Thyroid gland (tissue), 4 donors: ENCODE data around the gene C1QTNF9B. TPM values are rescaled to one million over a fixed set of nuclear protein-coding genes. Genes with fewer than 3 reads are reported as not detected.
"Not testable (repeated sequence)": the region's sequence is repeated elsewhere in the genome, so short reads cannot be mapped to it uniquely, and the experiment has no call there.

Source experiments
- DNase-seq, 2 donors: peaks; one replicate each; pipeline ENCODE4 v3.0.0-alpha.2; 2019
- H3K27ac ChIP-seq, 3 donors: fragments of 200-600 bp; sonication (generic); 1 replicate in 2 of 3; 2 replicates in 1 of 3; pipeline ENCODE4 v1.5.1; 2016 to 2019; ENCODE audit warnings: mild to moderate bottlenecking in 1 of 3, moderate library complexity in 1 of 3
- H3K27me3 ChIP-seq: fragments of 200-600 bp; sonication (generic); one replicate; pipeline ENCODE4 v1.5.1; 2019
- H3K36me3 ChIP-seq, 2 donors: fragments of 200-600 bp; sonication (generic); one replicate each; pipeline ENCODE4 v1.5.1; 2016 to 2019
- H3K4me1 ChIP-seq, 2 donors: fragments of 200-600 bp; sonication (generic); one replicate each; pipeline ENCODE4 v1.5.1; 2017 to 2019
- H3K4me3 ChIP-seq, 3 donors: fragments of 200-600 bp; sonication (generic); replicated peaks in 1 of 3; 1 replicate in 2 of 3; 2 replicates in 1 of 3; pipeline ENCODE4 v1.5.1; 2016; ENCODE audit warnings: mild to moderate bottlenecking in 1 of 3
- H3K9me3 ChIP-seq: fragments of 200-600 bp; sonication (generic); one replicate; pipeline ENCODE4 v1.5.1; 2017
- POLR2A ChIP-seq, 2 donors: fragments of 450-650 bp; IDR thresholded peaks; one replicate each; pipeline ENCODE4 v1.6.1; 2017; ENCODE audit warnings: antibody characterized with exemption in 2 of 2, mild to moderate bottlenecking in 2 of 2, moderate library complexity in 1 of 2
- WGBS, 2 donors: methylation state at CpG; one replicate each; pipeline ENCODE4 v1.1.5; 2017; 5-methylcytosine and 5-hydroxymethylcytosine counted together
- intact Hi-C: fragments of 100-400 bp; cut with DNase I; formaldehyde crosslinking; loops from one replicate; pipeline ENCODE4 v1.15.1; 2023
- total RNA-seq, 4 donors: library from RNA; depleted of rRNA; stranded (reverse); fragments of >200 nt; gene quantifications; one replicate each; pipeline ENCODE4 v1.2.3, GENCODE V29; 2016
- TF ChIP-seq, protein P1 (sequence below), 6 experiments: fragments of 200-600 bp in 3 of 6; fragments of 450-650 bp in 3 of 6; sonication (generic) in 3 of 6; IDR thresholded peaks; one replicate each; pipeline ENCODE4 v1.5.1; 2016 to 2019; ENCODE audit warnings: antibody characterized with exemption in 6 of 6, mild to moderate bottlenecking in 2 of 6, inconsistent platforms in 1 of 6, moderate library complexity in 1 of 6

The C1QTNF9B gene
- not detected for total RNA-seq

DNA sequence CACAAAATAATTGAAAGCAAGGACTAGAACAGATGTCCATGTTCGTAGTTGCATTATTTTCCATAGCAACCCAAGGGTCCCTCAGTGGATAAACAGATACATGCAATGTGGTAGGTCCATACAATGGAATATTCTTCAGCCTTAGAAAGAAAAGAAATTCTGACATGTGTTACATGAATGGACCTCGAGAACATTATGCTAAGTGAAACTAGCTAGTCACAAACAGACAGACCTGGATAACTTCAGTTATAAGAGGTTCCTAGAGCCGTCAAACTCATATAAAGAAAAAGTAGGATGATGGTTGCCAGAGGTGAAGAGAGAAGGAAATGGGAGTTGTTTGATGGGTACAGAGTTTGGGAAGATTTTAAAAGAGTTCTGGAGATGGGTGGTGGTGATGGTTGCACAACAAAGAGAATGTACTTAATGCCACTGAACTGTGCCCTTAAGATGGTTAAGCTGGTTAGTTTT is at the start of gene C1QTNF9B:
TSS of gene C1QTNF9B (minus strand) at position 51 of the 468 bp plus-strand sequence.
- H3K36me3 ChIP-seq, H3K4me1 ChIP-seq, intact Hi-C loops, H3K27ac ChIP-seq, DNase-seq, H3K4me3 ChIP-seq, H3K9me3 ChIP-seq, H3K27me3 ChIP-seq: not testable (repeated sequence)
- 81 to 87% methylated on average over 3 of the region's 3 CpGs for WGBS, 2 donors

DNA sequence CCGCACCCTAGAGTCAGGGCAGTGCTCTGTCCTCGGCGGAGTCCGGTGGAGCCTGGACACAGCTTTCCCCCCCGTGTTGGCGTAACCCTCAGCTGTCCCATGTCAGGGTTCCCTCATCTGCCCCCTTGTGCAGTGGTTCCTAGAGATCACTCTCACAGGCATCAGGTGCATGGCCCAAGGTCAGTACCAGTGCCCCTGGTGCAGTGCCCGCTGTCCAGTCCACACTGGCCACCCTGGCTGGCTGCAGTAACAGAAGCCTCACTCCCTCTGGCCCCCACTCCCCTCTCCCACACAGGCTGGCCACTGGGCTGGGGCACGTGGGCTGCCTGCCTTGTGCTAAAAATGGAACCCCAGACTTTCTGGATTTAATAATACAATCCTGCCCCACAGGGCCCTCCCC is 49.6 kb upstream of the C1QTNF9B start:
- 97 to 100% methylated on average over 1 to 7 of the region's 8 CpGs for WGBS, 2 donors
- no peaks in the 10 kb centered on the region for H3K9me3 ChIP-seq

DNA sequence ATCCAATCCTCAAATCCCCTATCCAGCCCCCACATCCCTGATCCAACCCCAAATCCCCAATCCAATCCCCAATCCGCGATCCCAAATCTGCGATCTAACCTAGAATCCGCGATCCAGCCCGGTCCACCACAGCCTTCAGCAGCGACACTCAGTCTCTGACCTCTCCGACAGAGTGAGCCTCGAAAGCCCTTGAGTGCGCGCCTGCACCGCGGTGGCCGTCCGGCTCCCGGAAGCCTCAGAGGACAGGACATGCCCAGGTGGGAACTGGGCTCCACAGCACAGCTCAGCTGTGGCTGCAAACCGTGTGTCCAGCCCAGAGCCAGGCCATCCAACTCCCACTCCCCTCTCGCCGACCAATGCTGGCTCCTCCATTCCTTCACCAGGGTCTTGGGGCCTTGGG is 48.8 kb upstream of the C1QTNF9B start:
- 64 to 65% methylated on average over 19 of the region's 19 CpGs for WGBS, 2 donors
- no peak overlapping the region for H3K27ac ChIP-seq
- H3K27me3 ChIP-seq, result no peaks in the 10 kb centered on the region
- no peak overlapping the region for H3K4me3 ChIP-seq
- intact Hi-C loops, result no loop called here
- H3K4me1 ChIP-seq, result peaks cover 8 to 10% of the 10 kb centered on the region in 2 donors
- DNase-seq, result peak; percentile 49 to 56
- H3K9me3 ChIP-seq, result no peaks in the 10 kb centered on the region
- TF ChIP-seq, protein P1, sequence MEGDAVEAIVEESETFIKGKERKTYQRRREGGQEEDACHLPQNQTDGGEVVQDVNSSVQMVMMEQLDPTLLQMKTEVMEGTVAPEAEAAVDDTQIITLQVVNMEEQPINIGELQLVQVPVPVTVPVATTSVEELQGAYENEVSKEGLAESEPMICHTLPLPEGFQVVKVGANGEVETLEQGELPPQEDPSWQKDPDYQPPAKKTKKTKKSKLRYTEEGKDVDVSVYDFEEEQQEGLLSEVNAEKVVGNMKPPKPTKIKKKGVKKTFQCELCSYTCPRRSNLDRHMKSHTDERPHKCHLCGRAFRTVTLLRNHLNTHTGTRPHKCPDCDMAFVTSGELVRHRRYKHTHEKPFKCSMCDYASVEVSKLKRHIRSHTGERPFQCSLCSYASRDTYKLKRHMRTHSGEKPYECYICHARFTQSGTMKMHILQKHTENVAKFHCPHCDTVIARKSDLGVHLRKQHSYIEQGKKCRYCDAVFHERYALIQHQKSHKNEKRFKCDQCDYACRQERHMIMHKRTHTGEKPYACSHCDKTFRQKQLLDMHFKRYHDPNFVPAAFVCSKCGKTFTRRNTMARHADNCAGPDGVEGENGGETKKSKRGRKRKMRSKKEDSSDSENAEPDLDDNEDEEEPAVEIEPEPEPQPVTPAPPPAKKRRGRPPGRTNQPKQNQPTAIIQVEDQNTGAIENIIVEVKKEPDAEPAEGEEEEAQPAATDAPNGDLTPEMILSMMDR (IDR thresholded peaks at IDR 0.05), result no peak
- TF ChIP-seq POLR2A (IDR thresholded peaks at IDR 0.05), result no peak
- H3K36me3 ChIP-seq, result no peaks in the 10 kb centered on the region

More for the DNA sequence above, 49.6 kb upstream of the C1QTNF9B start:
- TF ChIP-seq, protein P1 (IDR thresholded peaks at IDR 0.05), result no peak
- TF ChIP-seq POLR2A (IDR thresholded peaks at IDR 0.05), result no peak
- H3K36me3 ChIP-seq, result no peaks in the 10 kb centered on the region
- no peak overlapping the region for H3K4me3 ChIP-seq
- H3K27ac ChIP-seq, result no peak overlapping the region
- no peaks in the 10 kb centered on the region for H3K27me3 ChIP-seq
- no peak for DNase-seq
- peaks cover 5 to 8% of the 10 kb centered on the region in 2 donors for H3K4me1 ChIP-seq
- intact Hi-C loops, result no loop called here

DNA sequence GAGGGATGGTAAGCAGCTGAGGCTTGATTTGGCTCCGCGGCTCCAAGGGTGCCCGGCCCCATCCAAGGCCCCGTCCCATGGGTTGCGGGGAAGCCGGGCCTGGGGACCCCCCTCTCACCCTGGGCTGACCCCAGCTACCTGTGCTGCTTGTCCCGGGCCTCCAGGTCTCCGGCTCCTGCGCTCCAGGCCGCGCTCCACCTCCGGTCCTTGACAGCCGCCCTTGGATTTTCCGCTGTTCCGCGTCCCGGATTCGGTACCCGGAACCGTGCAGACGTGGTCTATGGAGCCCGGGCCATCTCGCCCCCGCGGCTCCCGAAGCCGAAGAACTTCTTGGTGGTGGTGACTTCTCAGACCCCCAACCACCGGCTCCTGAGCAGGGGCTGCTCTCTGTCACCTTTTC is 48.3 kb upstream of the C1QTNF9B start:
- peak in 1 of 2 donors; percentile 18 for DNase-seq
- TF ChIP-seq POLR2A (IDR thresholded peaks at IDR 0.05), result no peak
- TF ChIP-seq, protein P1 (IDR thresholded peaks at IDR 0.05), result no peak
- no peaks in the 10 kb centered on the region for H3K36me3 ChIP-seq

GRCh38 chr13:23941211-23941610 is 43.9 kb upstream of the C1QTNF9B start:
- intact Hi-C loops, result no loop called here
- Histone ChIP-seq H3K27me3 (no peaks in the 10 kb centered on the region), H3K36me3 (no peaks in the 10 kb centered on the region), H3K4me3 (no peak overlapping the region), H3K27ac (no peak overlapping the region), H3K4me1 (peaks cover 0 to 7% of the 10 kb centered on the region in 2 donors), H3K9me3 (no peaks in the 10 kb centered on the region)
- WGBS, 2 donors, result 27 to 45% methylated on average over 3 of the region's 3 CpGs
- DNase-seq, result peak; percentile 83
- no peak for TF ChIP-seq POLR2A (IDR thresholded peaks at IDR 0.05)
- TF ChIP-seq, protein P1 (IDR thresholded peaks at IDR 0.05), result no peak

More for the DNA sequence above, 48.3 kb upstream of the C1QTNF9B start:
- Histone ChIP-seq H3K9me3 (no peaks in the 10 kb centered on the region), H3K4me1 (peaks cover 8 to 10% of the 10 kb centered on the region in 2 donors), H3K27me3 (no peaks in the 10 kb centered on the region), H3K4me3 (no peak overlapping the region), H3K27ac (no peak overlapping the region)
- intact Hi-C loops, result no loop called here
- 55 to 67% methylated on average over 28 of the region's 28 CpGs for WGBS, 2 donors

GRCh38 chr13:23939666-23940065 is 42.4 kb upstream of the C1QTNF9B start:
- H3K27ac ChIP-seq, H3K36me3 ChIP-seq, H3K4me3 ChIP-seq, H3K4me1 ChIP-seq, intact Hi-C loops, DNase-seq, H3K27me3 ChIP-seq, H3K9me3 ChIP-seq: not testable (repeated sequence)
- 76 to 84% methylated on average over 3 of the region's 3 CpGs for WGBS, 2 donors
